CD14-positive monocyte (primary cell): Measurements from ENCODE around the gene KCNJ6. TPM values are rescaled to one million over a fixed set of nuclear protein-coding genes. Genes with fewer than 3 reads are reported as not detected.

Source experiments
- DNase-seq, 3 donors: peaks; one replicate each; pipeline ENCODE4 v3.0.0-alpha.2; 2011 to 2022
- H2AFZ ChIP-seq: 2 replicates; pipeline ENCODE4 v1.6.0; 2012; ENCODE audit warnings: mild to moderate bottlenecking, low read depth, low read length, inconsistent platforms; ENCODE audit not compliant: insufficient read depth, poor library complexity, severe bottlenecking
- H3K27ac ChIP-seq, 2 donors: 1 replicate in 1 of 2; 2 replicates in 1 of 2; pipeline ENCODE4 v1.5.1; 2012 to 2013; ENCODE audit warnings: low read length in 2 of 2, control low read depth in 1 of 2, inconsistent platforms in 1 of 2, low read depth in 1 of 2, mild to moderate bottlenecking in 1 of 2
- H3K27me3 ChIP-seq, 2 donors: one replicate each; pipeline versions ENCODE4 v1.6.0 to v1.6.1; 2011 to 2013; ENCODE audit warnings: low read length in 2 of 2; ENCODE audit not compliant: control insufficient read depth in 2 of 2, insufficient read depth in 2 of 2
- H3K36me3 ChIP-seq, 2 donors: replicated peaks in 1 of 2; 1 replicate in 1 of 2; 2 replicates in 1 of 2; pipeline versions ENCODE4 v1.5.1 to v1.6.1; 2012 to 2013; ENCODE audit warnings: low read length in 2 of 2, control low read depth in 1 of 2, inconsistent platforms in 1 of 2, mild to moderate bottlenecking in 1 of 2; ENCODE audit not compliant: insufficient read depth in 2 of 2, control insufficient read depth in 1 of 2
- H3K4me1 ChIP-seq, 2 donors: 1 replicate in 1 of 2; 2 replicates in 1 of 2; pipeline versions ENCODE4 v1.5.1 to v1.6.1; 2012 to 2013; ENCODE audit warnings: low read length in 2 of 2, control low read depth in 1 of 2, inconsistent platforms in 1 of 2, mild to moderate bottlenecking in 1 of 2, moderate library complexity in 1 of 2; ENCODE audit not compliant: insufficient read depth in 2 of 2, control insufficient read depth in 1 of 2
- H3K4me2 ChIP-seq: replicated peaks from 2 replicates; pipeline ENCODE3; 2012; ENCODE audit warnings: low read length, moderate library complexity, mild to moderate bottlenecking; ENCODE audit not compliant: poor library complexity, severe bottlenecking; ENCODE audit errors: extremely low read depth
- H3K4me3 ChIP-seq, 3 experiments: fragments of 200-600 bp in 1 of 3; sonication (generic) in 1 of 3; replicated peaks in 1 of 3; 1 replicate in 2 of 3; 2 replicates in 1 of 3; pipeline ENCODE4 v1.5.1; 2011 to 2013; ENCODE audit warnings: low read length in 3 of 3, mild to moderate bottlenecking in 3 of 3, control low read depth in 2 of 3, low read depth in 2 of 3, inconsistent platforms in 1 of 3, moderate library complexity in 1 of 3
- H3K79me2 ChIP-seq: 2 replicates; pipeline ENCODE4 v1.6.0; 2012; ENCODE audit warnings: mild to moderate bottlenecking, control low read depth, inconsistent platforms, low read length, moderate library complexity; ENCODE audit not compliant: insufficient read depth
- H3K9ac ChIP-seq: 2 replicates; pipeline ENCODE4 v1.6.0; 2017; ENCODE audit warnings: low read length, mild to moderate bottlenecking; ENCODE audit not compliant: insufficient read depth, poor library complexity, severe bottlenecking
- H3K9me3 ChIP-seq, 2 donors: replicated peaks in 1 of 2; 1 replicate in 1 of 2; 2 replicates in 1 of 2; pipeline versions ENCODE4 v1.5.1 to v1.6.1; 2012 to 2013; ENCODE audit warnings: low read length in 2 of 2, control low read depth in 1 of 2; ENCODE audit not compliant: control insufficient read depth in 1 of 2, insufficient read depth in 1 of 2
- H4K20me1 ChIP-seq: 2 replicates; pipeline ENCODE4 v1.6.0; 2012; ENCODE audit warnings: mild to moderate bottlenecking, low read length, control low read depth, moderate library complexity; ENCODE audit not compliant: insufficient read depth
- H3K27ac Mint-ChIP-seq, 7 donors: one replicate each; pipeline ENCODE4 v1.8.0; 2020; ENCODE audit warnings: mild to moderate bottlenecking in 7 of 7, mixed read lengths in 7 of 7, moderate library complexity in 6 of 7, inconsistent platforms in 2 of 7
- H3K27me3 Mint-ChIP-seq, 3 donors: one replicate each; pipeline ENCODE4 v1.8.0; 2021 to 2022; ENCODE audit warnings: low read depth in 3 of 3, mild to moderate bottlenecking in 3 of 3, mixed read lengths in 3 of 3, moderate library complexity in 3 of 3, inconsistent platforms in 1 of 3
- H3K36me3 Mint-ChIP-seq, 2 donors: one replicate each; pipeline ENCODE4 v1.8.0; 2020; ENCODE audit warnings: mixed read lengths in 2 of 2, inconsistent platforms in 1 of 2, mild to moderate bottlenecking in 1 of 2
- H3K4me1 Mint-ChIP-seq: one replicate; pipeline ENCODE4 v1.8.0; 2020; ENCODE audit warnings: mild to moderate bottlenecking, mixed read lengths
- H3K4me3 Mint-ChIP-seq, 2 donors: one replicate each; pipeline ENCODE4 v1.8.0; 2020; ENCODE audit warnings: mild to moderate bottlenecking in 2 of 2, mixed read lengths in 2 of 2, moderate library complexity in 1 of 2
- H3K9me3 Mint-ChIP-seq, 7 donors: one replicate each; pipeline ENCODE4 v1.8.0; 2020 to 2022; ENCODE audit warnings: mixed read lengths in 7 of 7, mild to moderate bottlenecking in 6 of 7, moderate library complexity in 6 of 7, inconsistent platforms in 2 of 7
- WGBS: methylation state at CpG from one replicate; pipeline ENCODE4 v1.1.5; 2013; ENCODE audit warnings: missing lambda C conversion rate; ENCODE audit not compliant: insufficient coverage; 5-methylcytosine and 5-hydroxymethylcytosine counted together
- intact Hi-C, 2 donors: fragments of 100-400 bp; cut with micrococcal nuclease; formaldehyde crosslinking; loops; one replicate each; pipeline versions ENCODE4 v1.15.0 to v1.15.1; 2023
- polyA plus RNA-seq, 3 donors: library from polyadenylated mRNA; depleted of rRNA in 1 of 3; unstranded in 2 of 3; stranded (reverse) in 1 of 3; fragments of 300-500 nt in 2 of 3; fragments of >200 nt in 1 of 3; fragmentation: Illumina TruSeq in 2 of 3; gene quantifications; 1 replicate in 2 of 3; 2 replicates in 1 of 3; pipeline ENCODE4 v1.2.3, GENCODE V29; 2012 to 2021
- TF ChIP-seq, protein P1 (sequence below): fragments of 200-600 bp; IDR thresholded peaks from one replicate; pipeline ENCODE4 v1.8.0; 2022; ENCODE audit warnings: antibody characterized with exemption, mild to moderate bottlenecking

The KCNJ6 gene
- polyA plus RNA-seq, 3 donors = not detected

DNA sequence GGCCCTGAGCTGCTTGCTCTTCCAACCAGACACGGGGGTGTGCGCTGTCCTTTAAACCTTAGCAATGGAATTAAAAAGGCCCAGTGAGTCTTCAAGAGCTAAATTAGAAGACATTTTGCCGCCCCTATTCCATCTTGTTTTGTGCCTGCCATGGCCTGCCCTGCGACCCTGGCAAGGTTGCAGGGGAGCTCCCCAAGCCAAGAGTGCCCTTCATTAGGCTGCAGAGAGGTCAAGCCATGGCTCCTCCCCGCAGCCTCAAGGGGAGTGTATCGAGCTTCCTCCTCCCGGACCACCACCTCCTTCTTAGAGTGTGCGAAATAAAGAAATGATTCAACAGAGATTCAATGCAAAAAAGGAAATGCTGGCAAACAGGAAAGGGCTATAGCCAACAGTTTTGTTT, 293.5 kb downstream of the KCNJ6 start:
- Mint-ChIP-seq H3K9me3 (peaks cover 0 to 6% (median 0%) of the 10 kb centered on the region in 7 donors), H3K4me3 (no peak overlapping the region), H3K27ac (no peak overlapping the region), H3K36me3 (no peaks in the 10 kb centered on the region), H3K27me3 (peaks cover 0 to 8% (median 5%) of the 10 kb centered on the region in 3 donors), H3K4me1 (no peaks in the 10 kb centered on the region)
- Histone ChIP-seq H3K27me3 (no peaks in the 10 kb centered on the region), H3K9me3 (no peaks in the 10 kb centered on the region), H3K4me3 (no peak overlapping the region), H2AFZ (no peak overlapping the region), H3K9ac (no peak overlapping the region), H3K27ac (no peak overlapping the region), H3K4me1 (no peaks in the 10 kb centered on the region), H3K79me2 (no peaks in the 10 kb centered on the region), H3K36me3 (no peaks in the 10 kb centered on the region), H4K20me1 (no peaks in the 10 kb centered on the region), H3K4me2 (no peak overlapping the region)
- TF ChIP-seq, protein P1, sequence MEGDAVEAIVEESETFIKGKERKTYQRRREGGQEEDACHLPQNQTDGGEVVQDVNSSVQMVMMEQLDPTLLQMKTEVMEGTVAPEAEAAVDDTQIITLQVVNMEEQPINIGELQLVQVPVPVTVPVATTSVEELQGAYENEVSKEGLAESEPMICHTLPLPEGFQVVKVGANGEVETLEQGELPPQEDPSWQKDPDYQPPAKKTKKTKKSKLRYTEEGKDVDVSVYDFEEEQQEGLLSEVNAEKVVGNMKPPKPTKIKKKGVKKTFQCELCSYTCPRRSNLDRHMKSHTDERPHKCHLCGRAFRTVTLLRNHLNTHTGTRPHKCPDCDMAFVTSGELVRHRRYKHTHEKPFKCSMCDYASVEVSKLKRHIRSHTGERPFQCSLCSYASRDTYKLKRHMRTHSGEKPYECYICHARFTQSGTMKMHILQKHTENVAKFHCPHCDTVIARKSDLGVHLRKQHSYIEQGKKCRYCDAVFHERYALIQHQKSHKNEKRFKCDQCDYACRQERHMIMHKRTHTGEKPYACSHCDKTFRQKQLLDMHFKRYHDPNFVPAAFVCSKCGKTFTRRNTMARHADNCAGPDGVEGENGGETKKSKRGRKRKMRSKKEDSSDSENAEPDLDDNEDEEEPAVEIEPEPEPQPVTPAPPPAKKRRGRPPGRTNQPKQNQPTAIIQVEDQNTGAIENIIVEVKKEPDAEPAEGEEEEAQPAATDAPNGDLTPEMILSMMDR = no peak
- DNase-seq = no peak
- WGBS = 97% methylated on average over 5 of the region's 8 CpGs
- intact Hi-C loops = no loop called here

DNA sequence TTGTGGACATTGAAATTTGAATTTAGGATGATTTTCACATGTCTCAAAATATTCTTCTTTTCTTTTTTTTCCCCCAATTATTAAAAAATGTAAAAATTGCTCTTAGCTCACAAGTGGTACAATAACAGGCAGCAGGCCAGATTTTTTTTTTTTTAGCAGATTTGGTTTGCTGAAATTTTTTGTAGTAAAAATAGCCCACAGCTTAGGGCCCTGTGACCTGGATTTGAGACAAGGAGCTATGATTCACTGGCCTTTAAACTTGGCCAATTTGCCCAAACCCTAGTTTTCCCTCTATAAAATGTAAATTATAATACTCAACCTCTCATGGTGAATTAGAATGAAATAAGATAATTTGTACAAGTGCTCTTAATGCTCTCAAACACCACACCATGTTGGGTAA, 295.9 kb downstream of the KCNJ6 start:
- Histone ChIP-seq H3K4me2 (no peak overlapping the region), H4K20me1 (no peaks in the 10 kb centered on the region), H2AFZ (no peak overlapping the region), H3K36me3 (no peaks in the 10 kb centered on the region), H3K27ac (no peak overlapping the region), H3K79me2 (no peaks in the 10 kb centered on the region), H3K9me3 (no peaks in the 10 kb centered on the region), H3K27me3 (no peaks in the 10 kb centered on the region), H3K4me1 (no peaks in the 10 kb centered on the region), H3K4me3 (no peak overlapping the region), H3K9ac (no peak overlapping the region)
- TF ChIP-seq, protein P1 = no peak
- Mint-ChIP-seq H3K9me3 (peaks cover 0 to 4% (median 1%) of the 10 kb centered on the region in 7 donors), H3K36me3 (no peaks in the 10 kb centered on the region), H3K27ac (no peak overlapping the region), H3K4me1 (no peaks in the 10 kb centered on the region), H3K4me3 (no peak overlapping the region), H3K27me3 (peaks cover 0 to 5% (median 4%) of the 10 kb centered on the region in 3 donors)
- no peak for DNase-seq
- intact Hi-C loops = no loop called here
